GM12874 (cell line): ENCODE results near the gene SOBP.

Experiments
- TF ChIP-seq, protein P1 (sequence below): IDR thresholded peaks from 2 replicates; pipeline ENCODE4 v1.5.1; 2011; ENCODE audit warnings: low read depth, mild to moderate bottlenecking, control low read depth, low read length, moderate library complexity; ENCODE audit not compliant: insufficient read depth

The SOBP gene

DNA sequence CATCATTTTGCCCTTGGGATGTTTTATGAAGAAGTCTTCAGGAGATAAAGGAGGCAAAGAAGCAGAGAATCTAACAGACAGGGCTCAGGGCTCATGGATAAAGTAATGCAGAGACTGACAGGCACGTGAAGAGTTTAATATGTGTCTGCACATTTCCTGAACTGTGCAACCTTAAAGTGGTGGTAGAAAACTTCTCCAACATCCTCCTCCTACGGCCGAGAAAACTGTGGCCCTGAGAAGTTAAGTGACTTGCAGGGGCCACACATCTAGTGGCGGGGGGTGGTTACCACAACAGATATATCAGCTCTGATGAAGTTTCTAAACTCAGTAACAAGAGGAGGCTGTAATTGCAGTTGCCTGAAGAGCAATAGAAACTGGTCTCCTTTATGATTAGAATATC lies 61.0 kb downstream of the SOBP start:
- TF ChIP-seq, protein P1, sequence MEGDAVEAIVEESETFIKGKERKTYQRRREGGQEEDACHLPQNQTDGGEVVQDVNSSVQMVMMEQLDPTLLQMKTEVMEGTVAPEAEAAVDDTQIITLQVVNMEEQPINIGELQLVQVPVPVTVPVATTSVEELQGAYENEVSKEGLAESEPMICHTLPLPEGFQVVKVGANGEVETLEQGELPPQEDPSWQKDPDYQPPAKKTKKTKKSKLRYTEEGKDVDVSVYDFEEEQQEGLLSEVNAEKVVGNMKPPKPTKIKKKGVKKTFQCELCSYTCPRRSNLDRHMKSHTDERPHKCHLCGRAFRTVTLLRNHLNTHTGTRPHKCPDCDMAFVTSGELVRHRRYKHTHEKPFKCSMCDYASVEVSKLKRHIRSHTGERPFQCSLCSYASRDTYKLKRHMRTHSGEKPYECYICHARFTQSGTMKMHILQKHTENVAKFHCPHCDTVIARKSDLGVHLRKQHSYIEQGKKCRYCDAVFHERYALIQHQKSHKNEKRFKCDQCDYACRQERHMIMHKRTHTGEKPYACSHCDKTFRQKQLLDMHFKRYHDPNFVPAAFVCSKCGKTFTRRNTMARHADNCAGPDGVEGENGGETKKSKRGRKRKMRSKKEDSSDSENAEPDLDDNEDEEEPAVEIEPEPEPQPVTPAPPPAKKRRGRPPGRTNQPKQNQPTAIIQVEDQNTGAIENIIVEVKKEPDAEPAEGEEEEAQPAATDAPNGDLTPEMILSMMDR, result no peak

DNA sequence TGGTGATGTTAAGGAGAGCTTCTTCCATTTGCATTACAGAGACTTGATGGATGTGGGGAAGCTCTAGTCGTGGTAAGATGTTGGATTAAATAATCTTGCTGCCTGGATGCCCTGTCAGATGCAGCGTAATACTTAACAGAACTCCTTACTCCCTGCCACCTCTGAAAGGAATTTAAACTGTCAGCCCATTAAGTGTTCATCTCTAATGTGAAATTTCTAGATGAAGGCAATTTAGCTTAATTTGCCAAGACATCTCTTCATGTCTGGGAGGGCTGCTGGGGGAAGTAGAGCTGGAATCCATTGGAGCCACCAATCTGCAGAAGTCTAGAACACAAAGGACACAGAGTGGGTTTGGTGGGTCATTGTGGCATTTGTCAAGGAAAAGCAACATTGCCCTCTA lies 64.4 kb downstream of the SOBP start:
- TF ChIP-seq, protein P1, result no peak

- TF ChIP-seq, protein P1, result no peak
These were observed 65.0 kb downstream of the SOBP start for GRCh38 chr6:107554918-107555317.

DNA sequence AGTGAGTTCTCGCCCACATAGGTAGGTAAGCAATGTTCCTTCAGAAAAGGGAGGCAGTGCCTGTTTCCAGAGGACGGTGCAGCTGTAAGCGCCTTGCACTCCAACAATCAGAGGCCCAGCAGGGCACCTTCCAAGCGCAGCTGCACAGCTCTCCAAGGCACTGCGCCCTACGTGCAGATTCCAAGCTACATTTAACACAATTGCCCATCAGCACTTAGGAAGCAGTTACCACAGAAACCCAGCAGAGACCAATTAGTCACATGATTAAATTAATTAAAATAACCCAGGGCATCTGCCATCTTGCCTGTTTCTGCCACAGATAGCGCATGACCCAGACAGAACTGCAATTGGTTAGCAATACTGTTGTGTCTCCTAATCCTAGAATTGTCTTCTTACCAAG lies 65.5 kb downstream of the SOBP start:
- TF ChIP-seq, protein P1, result no peak

- TF ChIP-seq, protein P1, result no peak
These were observed 66.2 kb downstream of the SOBP start for GRCh38 chr6:107556082-107556481.

DNA sequence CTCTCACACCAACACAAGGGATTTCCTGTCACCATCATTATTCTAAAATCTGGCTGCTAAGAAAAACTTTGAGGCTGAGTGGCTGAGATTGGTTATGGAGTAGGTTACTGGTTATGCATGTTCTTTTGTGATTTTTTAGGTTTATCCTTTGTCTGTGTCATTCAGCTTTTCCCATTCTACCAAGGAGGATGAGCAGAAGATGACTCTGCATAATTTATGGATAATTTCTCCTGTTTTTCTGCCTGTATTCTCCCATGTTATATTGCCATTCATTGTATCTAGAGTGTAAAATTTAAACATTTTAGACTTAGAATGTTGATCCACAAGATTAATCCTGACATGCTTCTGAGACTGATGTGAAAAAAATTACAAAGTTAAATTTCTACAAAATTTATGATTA lies 67.8 kb downstream of the SOBP start:
- TF ChIP-seq, protein P1, result no peak

- TF ChIP-seq, protein P1, result no peak
These were observed 70.7 kb downstream of the SOBP start for GRCh38 chr6:107560657-107561056.

- TF ChIP-seq, protein P1, result no peak
These were observed 71.4 kb downstream of the SOBP start for GRCh38 chr6:107561306-107561705.
